ENCODE measurements around the gene RNF214. TPM values are rescaled to one million over a fixed set of nuclear protein-coding genes. Genes with fewer than 3 reads are reported as not detected.

The RNF214 gene
- total RNA-seq, 3 donors from 2014 or later: 12.3 to 13.3 (median 12.5) TPM

DNA sequence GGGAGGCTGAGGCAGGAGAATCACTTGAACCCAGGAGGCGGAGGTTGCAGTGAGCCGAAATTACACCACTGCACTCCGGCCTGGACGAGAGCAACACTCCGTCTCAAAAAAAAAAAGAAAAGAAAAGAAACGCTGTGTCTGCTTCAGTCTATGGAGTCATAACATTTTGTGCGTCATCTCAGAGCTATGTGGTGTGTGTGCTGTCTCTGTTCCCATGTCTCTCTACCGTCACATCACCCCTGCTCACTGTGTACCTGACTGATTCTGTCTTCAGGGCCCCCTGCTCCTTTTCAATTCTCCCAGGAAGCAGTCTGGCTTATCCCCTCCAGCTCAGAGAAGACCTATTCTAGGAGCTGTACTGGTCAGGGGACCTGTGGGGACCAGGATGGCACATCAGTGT lies 65.7 kb downstream of the RNF214 start:
- H3K9me3 ChIP-seq: no peaks in the 10 kb centered on the region
- H3K27me3 ChIP-seq: no peaks in the 10 kb centered on the region
- H3K27ac ChIP-seq: no peak overlapping the region
- H3K4me3 ChIP-seq: no peak overlapping the region
- intact Hi-C loops (cut with DNase I; ENCODE audit: low total_unique reads): no loop called here
- H3K4me1 ChIP-seq: peaks cover 0 to 8% of the 10 kb centered on the region in 2 donors
- H3K36me3 ChIP-seq: no peaks in the 10 kb centered on the region
- DNase-seq (ENCODE audit: low spot score in 2 of 2): no peak
- no peak for TF ChIP-seq POLR2A (IDR thresholded peaks at IDR 0.05)
- TF ChIP-seq POLR2AphosphoS5 (IDR thresholded peaks at IDR 0.05): no peak
- no peak for TF ChIP-seq CTCF (IDR thresholded peaks at IDR 0.05)

DNA sequence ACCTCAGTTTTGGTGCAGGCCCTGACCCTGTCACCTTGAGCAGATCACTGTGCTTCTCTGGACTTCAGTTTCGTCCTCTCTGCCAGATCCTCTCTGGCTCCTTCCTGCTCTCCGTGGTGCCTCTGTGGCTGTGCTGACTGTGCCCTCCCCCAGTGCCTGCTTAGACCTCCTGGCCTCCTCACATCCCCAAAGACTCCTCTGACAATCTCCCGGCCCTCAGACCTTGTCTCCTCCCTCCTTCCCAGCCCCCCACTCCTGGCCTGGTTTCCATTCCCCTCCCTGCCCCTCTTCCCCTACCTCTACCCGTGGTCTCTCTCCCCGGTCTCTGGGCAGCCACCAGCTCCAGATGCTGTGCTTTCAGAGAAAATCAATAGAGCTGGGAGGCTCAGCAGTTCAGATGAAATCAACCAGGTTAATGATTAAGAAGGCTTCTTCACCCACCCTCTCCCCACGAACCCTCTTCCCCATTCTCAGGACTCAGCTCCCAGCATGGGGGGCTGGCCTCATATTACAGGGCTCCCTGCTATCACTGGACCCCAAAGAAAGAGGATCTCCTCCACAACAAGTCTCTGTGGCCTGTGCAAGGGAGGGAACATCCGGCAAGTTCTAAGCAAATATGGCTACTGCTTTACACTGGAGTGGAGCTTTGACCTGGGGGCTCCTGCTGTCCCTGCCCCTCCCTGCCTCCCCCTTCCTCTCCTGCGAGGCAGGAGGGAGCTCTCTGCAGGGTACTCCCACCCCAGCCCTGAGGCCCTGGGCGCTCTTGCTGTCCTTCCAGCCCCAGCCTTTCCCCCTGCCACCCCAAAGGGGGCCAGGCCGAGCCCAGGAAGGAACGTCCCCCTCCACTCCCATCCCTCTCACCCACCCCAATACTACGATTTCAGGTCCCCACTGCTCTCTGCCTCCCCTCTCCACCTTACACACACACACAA lies 67.1 kb downstream of the RNF214 start:
- H3K4me1 ChIP-seq: peaks cover 0 to 8% of the 10 kb centered on the region in 2 donors
- intact Hi-C loops (cut with DNase I; ENCODE audit: low total_unique reads): no loop called here
- TF ChIP-seq POLR2A (IDR thresholded peaks at IDR 0.05): no peak
- TF ChIP-seq POLR2AphosphoS5 (IDR thresholded peaks at IDR 0.05): no peak
- TF ChIP-seq CTCF (IDR thresholded peaks at IDR 0.05): no peak
- H3K27me3 ChIP-seq: no peaks in the 10 kb centered on the region
- H3K36me3 ChIP-seq: no peaks in the 10 kb centered on the region
- H3K4me3 ChIP-seq: peak overlapping the region in 2 of 3 donors; percentile 26 to 54
- DNase-seq (ENCODE audit: low spot score in 2 of 2): no peak
- H3K9me3 ChIP-seq: no peaks in the 10 kb centered on the region
- no peak overlapping the region for H3K27ac ChIP-seq

- Histone ChIP-seq H3K27me3 (no peaks in the 10 kb centered on the region), H3K36me3 (no peaks in the 10 kb centered on the region), H3K9me3 (no peaks in the 10 kb centered on the region), H3K27ac (peak overlapping the region in 1 of 2 donors; percentile 34), H3K4me1 (peaks cover 0 to 8% of the 10 kb centered on the region in 2 donors), H3K4me3 (peak overlapping the region in 2 of 3 donors; percentile 26 to 54)
- no peak for TF ChIP-seq POLR2A (IDR thresholded peaks at IDR 0.05)
- TF ChIP-seq POLR2AphosphoS5 (IDR thresholded peaks at IDR 0.05): no peak
- TF ChIP-seq CTCF (IDR thresholded peaks at IDR 0.05): no peak
- intact Hi-C loops (cut with DNase I; ENCODE audit: low total_unique reads): no loop called here
- peak in 1 of 2 donors; percentile 50 for DNase-seq (ENCODE audit: low spot score in 2 of 2)
These were observed 67.8 kb downstream of the RNF214 start for GRCh38 chr11:117300283-117300663.

DNA sequence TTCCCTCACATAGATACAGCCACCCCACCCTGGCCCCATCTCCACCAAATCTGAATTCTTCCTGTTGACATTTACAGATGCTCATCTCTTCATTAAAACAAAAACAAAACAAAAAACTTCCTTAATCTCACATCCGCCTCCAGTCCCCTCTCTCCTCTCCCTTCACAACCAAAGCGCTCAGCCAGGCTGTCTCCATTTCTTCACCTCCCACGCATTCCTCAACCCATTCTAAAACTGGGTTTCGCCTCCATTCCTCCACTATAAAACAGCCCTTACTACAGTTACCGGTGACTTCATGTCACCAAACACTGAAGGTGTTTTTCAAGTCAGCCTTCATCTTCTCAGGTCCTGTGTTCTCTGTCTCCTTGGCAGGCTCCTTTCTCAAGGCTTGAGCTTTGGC lies 68.3 kb downstream of the RNF214 start:
- Histone ChIP-seq H3K4me1 (peaks cover 0 to 8% of the 10 kb centered on the region in 2 donors), H3K27ac (peak overlapping the region in 1 of 2 donors; percentile 34), H3K4me3 (peak overlapping the region in 2 of 3 donors; percentile 26 to 54)

More for the DNA sequence above, 68.3 kb downstream of the RNF214 start:
- intact Hi-C loops (cut with DNase I; ENCODE audit: low total_unique reads): no loop called here
- H3K36me3 ChIP-seq: no peaks in the 10 kb centered on the region
- no peak for DNase-seq (ENCODE audit: low spot score in 2 of 2)
- no peaks in the 10 kb centered on the region for H3K9me3 ChIP-seq
- TF ChIP-seq CTCF (IDR thresholded peaks at IDR 0.05): no peak
- no peaks in the 10 kb centered on the region for H3K27me3 ChIP-seq
